HG03442 (cell line): Measurements from ENCODE around the gene STIM2.

Experiments
- ATAC-seq: cut with Tn5 transposase; IDR thresholded peaks from one replicate; pipeline ENCODE4 v1.9.1; 2021; ENCODE audit warnings: mild to moderate bottlenecking, moderate library complexity; ENCODE audit not compliant: unreplicated experiment

Gene STIM2

GRCh38 chr4:26836539-26836938 is 24.1 kb upstream of the STIM2 start:
- no peak for ATAC-seq

DNA sequence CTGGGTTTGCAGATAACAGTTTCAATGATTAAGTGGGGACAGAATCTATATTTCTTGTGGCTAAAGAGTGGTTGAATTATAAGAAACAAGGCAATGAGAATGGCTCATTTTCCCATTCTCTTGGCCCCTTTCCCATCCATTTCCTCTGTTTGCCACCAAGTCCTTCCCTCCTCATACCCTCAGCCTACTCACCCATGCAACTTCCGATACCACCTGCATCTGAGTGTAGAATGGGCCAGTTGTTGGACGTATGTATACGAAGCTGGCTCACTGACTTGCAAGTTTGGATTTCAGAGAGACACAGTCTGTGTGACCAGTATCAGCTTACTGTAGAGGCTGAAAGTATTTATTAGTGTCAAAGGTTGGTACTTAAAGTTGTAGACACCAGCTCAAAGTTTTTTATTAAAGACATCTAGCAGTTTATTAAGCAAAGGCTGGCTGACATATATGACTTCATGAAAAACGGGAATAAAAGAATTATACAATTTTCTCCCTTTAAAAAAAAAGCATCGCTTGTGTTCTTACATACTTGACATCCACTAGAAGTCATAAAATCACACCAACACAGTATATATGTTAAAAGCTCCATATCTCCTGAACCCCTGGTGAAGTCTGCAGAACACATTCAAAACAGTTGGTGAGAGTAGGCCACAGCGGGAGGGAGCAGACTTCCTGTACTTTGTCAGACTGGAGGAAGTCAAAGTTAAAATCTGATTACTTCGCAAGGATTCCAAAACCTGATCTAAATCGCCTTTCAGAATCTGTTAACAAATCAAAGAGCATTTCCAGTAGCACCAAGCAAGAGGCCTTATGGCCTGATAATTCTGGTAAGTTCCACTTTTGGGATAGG is 22.4 kb upstream of the STIM2 start:
- ATAC-seq, result no peak

DNA sequence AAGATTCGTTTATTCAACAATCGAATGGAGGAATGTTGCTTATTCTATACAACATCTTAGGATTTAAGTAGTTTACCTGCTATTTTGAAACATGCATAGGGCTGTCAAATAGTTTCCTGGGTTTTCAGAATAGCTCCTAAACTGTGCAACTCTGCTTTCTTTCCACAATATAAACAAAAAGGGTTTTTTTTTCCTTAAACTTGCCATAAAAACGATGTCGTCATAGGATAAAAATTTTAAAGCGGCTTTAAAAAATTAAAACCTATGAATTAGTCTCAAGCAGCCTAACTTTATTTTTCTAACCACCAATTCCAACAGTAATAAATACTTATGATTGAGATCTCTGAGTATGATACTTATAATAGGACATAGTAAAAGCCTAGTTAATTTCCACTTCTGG is 21.6 kb upstream of the STIM2 start:
- ATAC-seq, result no peak

- ATAC-seq, result no peak
These were observed 21.1 kb upstream of the STIM2 start for GRCh38 chr4:26839534-26839951.

DNA sequence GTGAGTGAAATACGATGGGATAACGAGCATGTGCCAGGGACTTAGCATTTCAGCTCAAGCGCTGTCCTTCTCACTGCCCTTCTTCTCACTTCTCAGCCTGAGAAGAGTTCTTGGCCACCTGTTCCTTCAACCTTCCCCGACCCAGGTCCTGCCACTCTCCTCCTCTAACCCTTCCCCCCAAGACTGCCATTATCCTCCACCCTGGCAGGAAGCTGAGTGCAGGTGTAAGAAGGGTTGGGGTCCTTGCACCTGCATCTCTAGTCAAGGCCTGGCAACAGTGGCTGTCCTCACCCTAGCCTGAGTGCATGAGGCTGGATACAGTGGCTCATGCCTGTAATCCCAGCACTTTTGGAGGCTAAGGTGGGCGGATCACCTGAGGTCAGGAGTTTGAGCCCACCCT is 19.9 kb upstream of the STIM2 start:
- ATAC-seq, result no peak

DNA sequence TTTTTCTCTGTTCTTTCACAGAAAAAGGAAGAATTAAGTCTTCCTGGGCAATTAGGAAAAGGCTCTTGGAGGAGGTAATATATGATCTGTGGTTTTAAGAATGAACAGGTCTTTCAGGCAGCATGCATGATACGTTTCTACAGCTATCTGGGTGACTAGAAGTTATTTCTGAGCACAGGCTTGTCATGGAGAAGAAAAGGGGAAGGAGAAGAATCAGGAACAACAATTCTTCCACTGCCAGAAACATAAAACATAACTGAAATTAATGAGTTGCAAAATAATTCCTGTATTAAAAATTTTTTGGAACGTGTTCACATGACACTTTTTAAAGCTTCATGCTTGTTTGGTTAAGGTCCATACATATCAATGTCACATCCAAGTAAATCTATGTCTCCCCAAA is 17.7 kb upstream of the STIM2 start:
- no peak for ATAC-seq

GRCh38 chr4:26850528-26850927 is 10.1 kb upstream of the STIM2 start:
- ATAC-seq, result no peak

GRCh38 chr4:26851129-26851528 is 9.5 kb upstream of the STIM2 start:
- ATAC-seq, result no peak

- no peak for ATAC-seq
These were observed 5.9 kb upstream of the STIM2 start for GRCh38 chr4:26854701-26855100.

DNA sequence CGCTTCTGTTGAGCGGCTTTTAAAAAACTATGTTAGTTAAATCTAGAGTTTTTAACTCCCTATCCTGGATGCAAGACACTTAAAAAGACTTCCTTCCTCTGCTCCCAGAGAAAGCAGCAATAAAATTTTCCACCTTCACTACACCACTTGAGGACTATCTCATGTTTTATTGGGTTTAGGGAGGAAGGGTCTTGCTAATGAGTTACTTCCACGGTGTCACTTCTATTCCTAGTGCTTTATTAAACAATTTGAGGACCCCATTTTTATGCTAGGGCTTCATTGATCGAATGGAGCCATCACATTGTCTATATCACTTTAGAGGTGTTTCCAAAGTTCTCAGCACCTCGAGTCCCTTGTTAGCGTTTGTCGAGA is 3.7 kb upstream of the STIM2 start:
- ATAC-seq, result no peak

- ATAC-seq, result peak; percentile 48
These were observed 3.2 kb upstream of the STIM2 start for GRCh38 chr4:26857278-26858034.

- no peak for ATAC-seq
These were observed 2.4 kb upstream of the STIM2 start for GRCh38 chr4:26858035-26858918.

- no peak for ATAC-seq
These were observed 1.7 kb upstream of the STIM2 start for GRCh38 chr4:26858947-26859401.

DNA sequence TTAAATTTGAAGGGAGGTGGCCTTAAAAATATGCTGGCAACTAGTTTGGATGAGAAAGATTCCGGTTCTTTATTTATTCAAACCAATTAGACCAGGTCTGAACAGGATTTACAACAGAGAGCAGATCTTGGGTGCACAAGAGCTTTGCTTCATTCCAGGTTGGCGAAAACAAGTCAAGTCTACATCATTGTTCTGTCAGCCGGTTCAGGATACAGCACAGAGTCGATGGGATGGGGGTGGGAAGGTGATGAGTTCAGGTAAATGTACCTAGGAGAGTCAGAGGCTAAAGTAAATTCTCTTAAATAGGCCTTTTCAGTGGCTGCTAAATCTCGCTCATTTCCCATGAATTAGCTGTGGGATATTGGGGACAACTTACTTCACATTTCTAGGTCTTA is 882 bp upstream of the STIM2 start:
- no peak for ATAC-seq

DNA sequence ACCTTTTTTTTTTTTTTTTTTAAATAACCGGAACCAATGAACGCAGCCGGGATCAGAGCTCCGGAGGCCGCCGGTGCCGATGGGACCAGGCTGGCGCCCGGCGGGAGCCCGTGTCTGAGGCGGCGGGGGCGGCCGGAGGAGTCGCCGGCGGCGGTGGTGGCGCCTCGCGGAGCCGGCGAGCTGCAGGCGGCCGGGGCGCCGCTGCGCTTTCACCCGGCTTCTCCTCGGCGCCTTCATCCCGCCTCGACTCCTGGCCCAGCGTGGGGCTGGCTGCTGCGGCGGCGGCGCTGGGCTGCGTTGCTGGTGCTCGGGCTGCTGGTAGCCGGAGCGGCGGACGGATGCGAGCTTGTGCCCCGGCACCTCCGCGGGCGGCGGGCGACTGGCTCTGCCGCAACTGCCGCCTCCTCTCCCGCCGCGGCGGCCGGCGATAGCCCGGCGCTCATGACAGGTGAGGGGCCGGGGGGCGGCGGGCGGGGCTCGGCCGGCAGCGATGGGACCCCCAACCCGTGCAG is 337 bp downstream of the STIM2 start:
- peak; percentile 21 for ATAC-seq

DNA sequence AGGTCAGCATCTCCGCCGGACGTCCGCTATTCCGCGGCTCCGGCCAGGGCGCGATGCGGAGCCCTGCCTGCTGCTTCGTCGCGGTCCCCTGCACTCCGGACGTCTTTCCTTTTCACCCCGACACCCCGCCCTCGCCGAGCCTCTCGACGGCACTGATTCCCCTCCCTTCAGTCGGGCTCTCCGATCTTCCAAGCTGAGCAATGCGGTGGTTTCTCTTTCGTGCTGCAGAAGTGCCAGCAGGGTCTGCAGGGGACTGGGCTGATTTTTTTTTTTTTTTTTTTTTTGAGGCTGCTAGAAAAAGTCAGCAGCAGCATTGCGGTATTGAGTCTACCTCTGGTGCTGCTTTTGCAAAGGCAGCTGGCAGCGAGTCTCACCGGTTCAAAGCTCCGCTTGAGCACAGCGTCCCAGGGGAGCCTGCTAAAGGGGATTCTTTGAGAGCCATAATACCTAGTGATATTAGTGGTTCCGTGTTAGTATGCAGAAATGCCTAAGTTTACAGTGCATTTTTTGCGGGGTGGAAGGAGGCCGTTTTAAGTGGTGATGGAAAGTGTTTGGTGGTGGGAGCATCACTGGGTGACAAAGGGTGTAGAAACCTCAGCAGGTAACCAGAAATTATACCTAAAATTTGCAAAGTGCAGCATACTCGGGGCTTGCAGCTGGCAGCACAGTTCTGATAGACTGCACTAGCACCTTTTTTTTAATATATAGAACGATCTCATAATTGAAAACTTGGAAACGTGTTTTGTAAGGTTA is 969 bp downstream of the STIM2 start:
- peak; percentile 30 for ATAC-seq

DNA sequence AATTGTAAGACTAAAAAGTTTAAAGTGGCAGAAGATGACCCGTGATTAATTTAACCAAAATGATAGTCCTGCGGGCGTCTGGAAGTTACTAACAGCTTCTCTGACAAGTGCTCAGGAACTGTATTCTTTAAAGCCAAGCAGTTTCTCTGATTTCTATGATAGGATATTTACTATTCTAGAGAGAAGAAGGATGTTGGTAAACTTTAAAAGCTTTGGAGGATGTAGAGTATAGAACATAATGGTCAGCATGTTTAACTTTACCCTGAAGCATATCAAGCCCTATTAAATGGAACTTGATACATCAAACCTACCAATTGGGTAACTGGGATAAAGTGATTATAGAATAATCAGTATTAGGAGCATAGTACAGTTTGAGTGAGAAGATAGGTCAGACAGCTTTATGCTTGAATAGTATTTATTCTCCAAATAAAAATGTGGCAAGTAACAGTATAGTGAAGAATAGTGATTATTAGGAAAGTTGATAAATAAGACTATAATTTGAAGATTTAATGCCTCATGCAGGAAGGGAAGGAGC is 1.8 kb downstream of the STIM2 start:
- no peak for ATAC-seq

- ATAC-seq, result no peak
These were observed 2.9 kb downstream of the STIM2 start for GRCh38 chr4:26863512-26863911.

DNA sequence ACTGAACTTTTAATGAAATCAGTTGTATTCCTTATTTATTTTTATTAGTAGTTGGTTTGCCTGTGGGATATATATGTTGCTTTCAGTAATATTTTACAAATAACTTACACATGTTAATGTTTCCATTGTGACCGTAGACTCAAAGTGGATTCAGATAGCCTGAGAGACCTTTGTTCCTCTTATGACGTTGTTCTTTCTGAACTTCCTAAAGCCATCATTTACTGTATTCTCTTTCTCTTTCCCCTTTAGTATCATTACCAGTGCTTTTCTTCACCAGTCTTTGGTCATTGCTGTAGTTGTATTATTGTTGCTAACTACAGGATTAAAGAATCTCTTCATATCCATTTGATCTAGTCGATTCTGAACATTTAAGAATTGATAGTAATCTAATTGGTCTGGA is 4.3 kb downstream of the STIM2 start:
- no peak for ATAC-seq

GRCh38 chr4:26866203-26866602 is 5.6 kb downstream of the STIM2 start:
- no peak for ATAC-seq
